MM.1S (cell line): Measurements from ENCODE around the gene CTU2.

ENCODE experiments used
- CTCF ChIP-seq: fragments of 300-600 bp; sonication (generic); IDR thresholded peaks from 2 replicates; pipeline ENCODE4 v1.5.1; 2016; ENCODE audit warnings: antibody characterized with exemption, low read length, mixed read lengths
- EZH2 ChIP-seq: fragments of 300-600 bp; sonication (generic); optimal IDR thresholded peaks from 2 replicates; pipeline ENCODE3; 2017; ENCODE audit warnings: low read depth, mild to moderate bottlenecking, antibody characterized with exemption, low read length, mixed read lengths

DNA sequence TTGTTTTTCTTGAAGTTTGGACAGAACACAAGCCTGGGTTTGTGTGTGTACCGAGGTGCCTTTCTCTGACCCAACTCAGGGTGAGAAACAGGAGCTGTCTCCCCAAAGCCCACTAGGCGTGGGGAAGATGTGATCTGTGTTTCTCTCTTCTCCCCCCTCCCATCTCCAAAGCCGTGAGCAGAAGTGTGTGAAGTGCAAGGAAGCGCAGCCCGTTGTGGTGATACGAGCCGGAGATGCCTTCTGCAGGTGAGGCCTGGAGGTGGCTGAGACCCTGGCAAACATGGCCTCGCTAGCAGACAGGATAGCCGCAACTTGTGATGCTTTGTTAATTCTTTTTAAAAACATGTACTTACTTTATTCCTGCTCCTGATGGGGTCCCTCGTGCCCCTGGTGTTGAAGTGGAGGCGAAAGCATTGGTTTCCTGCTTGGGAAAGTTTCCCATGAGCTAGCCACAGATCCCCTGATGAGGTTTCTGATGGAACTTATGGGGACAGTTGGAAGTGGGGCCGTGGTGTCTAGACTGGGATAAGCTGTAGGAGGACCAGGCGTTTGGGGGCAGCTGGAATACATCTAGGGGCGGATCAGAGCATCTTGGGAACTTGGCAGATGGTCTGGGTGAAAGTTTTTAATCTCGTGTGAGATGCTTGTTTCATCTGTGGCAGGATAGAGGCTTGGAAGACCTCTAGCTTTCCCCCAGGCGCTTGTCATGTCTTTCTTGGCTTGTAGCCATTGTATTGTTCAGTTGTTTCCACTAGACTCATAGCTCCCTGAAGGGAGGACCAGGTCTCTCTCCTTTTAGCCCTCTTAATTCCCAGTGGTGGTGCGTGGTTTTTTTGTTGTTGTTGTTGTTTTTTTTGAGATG is 893 bp downstream of the CTU2 start:
- TF ChIP-seq CTCF, result no peak
- TF ChIP-seq EZH2, result no peak
